CD4-positive, CD25-positive, alpha-beta regulatory T cell (primary cell): ENCODE measurements around the gene KDM4B. TPM values are rescaled to one million over a fixed set of nuclear protein-coding genes. Genes with fewer than 3 reads are reported as not detected.
A peak's percentile ranks its signal among the peaks of the same experiment; 100 is the strongest.
"Not testable (repeated sequence)": the region's sequence is repeated elsewhere in the genome, so short reads cannot be mapped to it uniquely, and the experiment has no call there.

ENCODE experiments used
- ATAC-seq, 2 donors: fragments of 150-1000 bp; cut with Tn5 transposase; one replicate each; pipeline ENCODE4 v1.10.0; 2021; ENCODE audit warnings: low read depth in 2 of 2, moderate number of reproducible peaks in 2 of 2, moderate library complexity in 1 of 2
- DNase-seq, 3 donors: peaks; one replicate each; pipeline versions ENCODE4 v3.0.0 to v3.0.0-alpha.2; 2012 to 2022; ENCODE audit warnings: mixed read lengths in 1 of 3
- H3K27ac ChIP-seq: one replicate; pipeline ENCODE4 v1.7.0; 2013; ENCODE audit warnings: mild to moderate bottlenecking, low read length; ENCODE audit not compliant: insufficient read depth, poor library complexity, severe bottlenecking
- H3K27me3 ChIP-seq: one replicate; pipeline ENCODE4 v1.7.0; 2013; ENCODE audit warnings: low read length; ENCODE audit not compliant: control insufficient read depth, insufficient read depth
- H3K36me3 ChIP-seq: one replicate; pipeline ENCODE4 v1.7.0; 2013; ENCODE audit warnings: mild to moderate bottlenecking, low read length, moderate library complexity; ENCODE audit not compliant: control insufficient read depth, insufficient read depth
- H3K4me1 ChIP-seq: 2 replicates; pipeline ENCODE4 v1.7.0; 2013; ENCODE audit warnings: mild to moderate bottlenecking, low read length; ENCODE audit not compliant: insufficient read depth, control insufficient read depth, poor library complexity, severe bottlenecking
- H3K4me3 ChIP-seq: one replicate; pipeline ENCODE4 v1.7.0; 2013; ENCODE audit warnings: low read depth, mild to moderate bottlenecking, low read length, moderate library complexity
- H3K9me3 ChIP-seq, 2 experiments: 1 replicate in 1 of 2; 2 replicates in 1 of 2; pipeline ENCODE4 v1.7.0; 2013; ENCODE audit warnings: low read length in 2 of 2, mild to moderate bottlenecking in 1 of 2, moderate library complexity in 1 of 2; ENCODE audit not compliant: control insufficient read depth in 2 of 2
- H3K27ac Mint-ChIP-seq, 3 donors: one replicate each; pipeline ENCODE4 v1.8.0; 2020 to 2022; ENCODE audit warnings: mild to moderate bottlenecking in 3 of 3, mixed read lengths in 3 of 3, moderate library complexity in 2 of 3
- H3K27me3 Mint-ChIP-seq: one replicate; pipeline ENCODE4 v1.8.0; 2022; ENCODE audit warnings: mild to moderate bottlenecking, mixed read lengths
- H3K36me3 Mint-ChIP-seq: one replicate; pipeline ENCODE4 v1.8.0; 2020; ENCODE audit warnings: mixed read lengths
- H3K4me1 Mint-ChIP-seq, 4 donors: one replicate each; pipeline ENCODE4 v1.8.0; 2020 to 2022; ENCODE audit warnings: mixed read lengths in 4 of 4, mild to moderate bottlenecking in 1 of 4
- H3K4me3 Mint-ChIP-seq, 4 donors: one replicate each; pipeline ENCODE4 v1.8.0; 2020 to 2022; ENCODE audit warnings: mild to moderate bottlenecking in 4 of 4, mixed read lengths in 4 of 4, moderate library complexity in 3 of 4
- H3K9me3 Mint-ChIP-seq, 7 donors: one replicate each; pipeline ENCODE4 v1.8.0; 2020 to 2022; ENCODE audit warnings: mixed read lengths in 7 of 7, mild to moderate bottlenecking in 3 of 7, moderate library complexity in 2 of 7
- polyA plus RNA-seq, 4 donors: library from polyadenylated mRNA; unstranded; fragments of 300-500 nt; fragmentation: Illumina TruSeq; gene quantifications; one replicate each; pipeline ENCODE4 v1.2.3, GENCODE V29; 2021
- total RNA-seq: library from RNA; stranded (reverse); gene quantifications from one replicate; pipeline ENCODE4 v1.2.3, GENCODE V29; 2022

KDM4B gene
- total and polyA plus RNA-seq, 5 donors from 2014 or later: 6.3 to 70.0 (median 8.6) TPM

GRCh38 chr19:5024282-5024681 is 55.4 kb downstream of the KDM4B start:
- H3K27ac ChIP-seq: no peak overlapping the region

DNA sequence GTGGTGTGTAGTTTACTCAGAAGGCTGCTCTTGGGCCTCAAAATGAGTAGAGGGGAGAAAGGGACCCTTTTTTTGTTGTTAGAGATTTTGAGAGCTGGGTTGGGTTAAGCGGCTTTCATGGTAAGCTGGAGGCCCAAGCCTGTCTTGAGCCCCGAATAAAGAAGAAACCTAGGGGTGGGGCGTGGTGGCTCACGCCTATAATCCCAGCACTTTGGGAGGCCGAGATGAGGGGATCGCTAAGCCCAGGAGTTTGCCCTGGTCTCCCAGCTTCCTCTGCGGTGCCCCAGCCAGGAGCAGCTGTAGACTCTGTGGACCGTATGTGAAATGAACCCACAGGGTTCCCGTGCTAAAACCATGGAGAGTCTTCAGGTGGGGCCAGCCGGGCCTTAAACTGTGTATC is 56.1 kb downstream of the KDM4B start:
- Mint-ChIP-seq H3K27me3 (no peaks in the 10 kb centered on the region), H3K9me3 (no peaks in the 10 kb centered on the region), H3K27ac (no peak overlapping the region), H3K4me3 (no peak overlapping the region), H3K36me3 (peaks cover 3% of the 10 kb centered on the region), H3K4me1 (peaks cover 0 to 12% (median 8%) of the 10 kb centered on the region in 4 donors)
- DNase-seq (no peak), ATAC-seq (no peak)
- no peak overlapping the region for H3K27ac ChIP-seq
- H3K4me1 ChIP-seq: no peaks in the 10 kb centered on the region
- no peaks in the 10 kb centered on the region for H3K9me3 ChIP-seq
- no peaks in the 10 kb centered on the region for H3K27me3 ChIP-seq
- no peak overlapping the region for H3K4me3 ChIP-seq
- no peaks in the 10 kb centered on the region for H3K36me3 ChIP-seq

More at GRCh38 chr19:5024282-5024681, 55.4 kb downstream of the KDM4B start:
- ATAC-seq: no peak
- H3K4me1 ChIP-seq: no peaks in the 10 kb centered on the region
- H3K4me3 ChIP-seq: no peak overlapping the region
- no peaks in the 10 kb centered on the region for H3K36me3 ChIP-seq
- Mint-ChIP-seq H3K4me3 (no peak overlapping the region), H3K27me3 (no peaks in the 10 kb centered on the region), H3K4me1 (peaks cover 0 to 10% (median 6%) of the 10 kb centered on the region in 4 donors), H3K27ac (no peak overlapping the region), H3K36me3 (peaks cover 3% of the 10 kb centered on the region), H3K9me3 (no peaks in the 10 kb centered on the region)
- no peaks in the 10 kb centered on the region for H3K27me3 ChIP-seq
- no peaks in the 10 kb centered on the region for H3K9me3 ChIP-seq
- no peak for DNase-seq

- H3K4me3 ChIP-seq: no peak overlapping the region
- H3K4me3 Mint-ChIP-seq: no peak overlapping the region
- no peaks in the 10 kb centered on the region for H3K27me3 Mint-ChIP-seq
- no peaks in the 10 kb centered on the region for H3K9me3 ChIP-seq
- no peaks in the 10 kb centered on the region for H3K4me1 ChIP-seq
- ATAC-seq (no peak), DNase-seq (no peak)
- no peak overlapping the region for H3K27ac Mint-ChIP-seq
- H3K4me1 Mint-ChIP-seq: peaks cover 0 to 13% (median 8%) of the 10 kb centered on the region in 4 donors
- no peak overlapping the region for H3K27ac ChIP-seq
- no peaks in the 10 kb centered on the region for H3K9me3 Mint-ChIP-seq
- no peaks in the 10 kb centered on the region for H3K36me3 Mint-ChIP-seq
- H3K27me3 ChIP-seq: no peaks in the 10 kb centered on the region
- no peaks in the 10 kb centered on the region for H3K36me3 ChIP-seq
Measured at GRCh38 chr19:5026706-5027273, 57.9 kb downstream of the KDM4B start.

DNA sequence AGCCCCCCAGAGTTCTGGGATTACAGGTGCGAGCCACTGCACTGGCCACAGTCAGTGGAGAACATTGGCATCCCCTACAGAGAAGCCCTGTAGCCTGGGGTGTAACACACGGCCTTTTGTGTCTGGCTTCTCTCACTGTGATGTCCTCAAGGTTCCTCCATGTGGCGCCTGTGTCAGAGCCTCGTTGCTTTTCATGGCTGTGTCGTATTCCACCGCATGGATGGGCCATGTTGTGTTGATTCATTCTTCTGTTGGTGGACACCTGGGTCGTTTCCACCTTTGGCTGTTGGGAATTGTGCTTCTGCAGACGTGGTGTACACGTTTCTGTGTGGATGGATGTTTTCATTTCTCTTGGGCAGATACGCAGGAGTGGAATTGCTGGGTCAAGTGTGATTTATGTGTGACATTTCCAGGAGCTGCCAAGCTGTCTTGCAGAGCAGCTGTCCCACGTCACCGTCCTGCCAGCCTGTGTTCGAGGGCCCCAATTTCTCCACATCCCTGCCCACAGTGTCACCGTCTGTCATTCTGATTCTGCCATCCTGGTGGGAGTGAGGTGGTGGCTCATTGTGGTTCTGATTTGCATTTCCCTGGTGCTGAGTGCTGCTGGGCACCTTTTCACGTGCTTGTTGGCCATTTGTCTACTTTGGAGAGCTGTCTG is 59.4 kb downstream of the KDM4B start:
- Histone ChIP-seq H3K4me3 (no peak overlapping the region), H3K36me3 (no peaks in the 10 kb centered on the region), H3K4me1 (no peaks in the 10 kb centered on the region), H3K9me3 (no peaks in the 10 kb centered on the region), H3K27me3 (no peaks in the 10 kb centered on the region), H3K27ac (no peak overlapping the region)
- Mint-ChIP-seq H3K36me3 (no peaks in the 10 kb centered on the region), H3K9me3 (no peaks in the 10 kb centered on the region), H3K4me1 (peaks cover 0 to 13% (median 6%) of the 10 kb centered on the region in 4 donors), H3K27ac (peak overlapping the region in 1 of 3 donors; percentile 46), H3K4me3 (no peak overlapping the region), H3K27me3 (no peaks in the 10 kb centered on the region)
- no peak for ATAC-seq
- DNase-seq: no peak

DNA sequence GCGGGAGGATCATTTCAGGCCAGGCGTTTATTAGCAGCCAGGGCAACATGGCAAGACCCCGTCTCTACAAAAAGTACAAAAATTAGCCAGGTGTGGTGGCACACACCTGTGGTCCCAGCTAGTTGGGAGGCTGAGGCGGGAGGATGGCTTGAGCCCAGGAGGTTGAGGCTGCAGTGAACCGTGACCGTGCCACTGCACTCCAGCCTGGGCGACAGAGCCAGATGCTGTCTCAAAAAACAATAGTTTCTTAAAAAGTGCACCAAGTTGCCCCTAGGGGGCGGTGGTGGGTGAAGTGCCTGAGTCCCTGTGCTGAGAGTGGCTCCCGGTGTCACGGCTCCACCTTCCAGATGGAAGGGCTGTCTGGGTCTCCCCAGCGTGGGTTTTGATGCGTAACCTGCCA is 60.7 kb downstream of the KDM4B start:
- not testable (repeated sequence) for H3K9me3 Mint-ChIP-seq, H3K9me3 ChIP-seq, H3K36me3 ChIP-seq, H3K27me3 Mint-ChIP-seq, H3K4me1 ChIP-seq, H3K27me3 ChIP-seq, H3K4me3 Mint-ChIP-seq, H3K4me3 ChIP-seq, H3K27ac ChIP-seq, ATAC-seq, H3K36me3 Mint-ChIP-seq
- H3K4me1 Mint-ChIP-seq: peaks cover 0 to 15% (median 6%) of the 10 kb centered on the region in 4 donors
- H3K27ac Mint-ChIP-seq: peak overlapping the region in 1 of 3 donors; percentile 20
- peak; percentile 32 to 60 (median 57) for DNase-seq

GRCh38 chr19:5030136-5030820 is 61.4 kb downstream of the KDM4B start:
- Histone ChIP-seq H3K4me3 (no peak overlapping the region), H3K4me1 (no peaks in the 10 kb centered on the region), H3K27me3 (no peaks in the 10 kb centered on the region), H3K9me3 (no peaks in the 10 kb centered on the region), H3K27ac (no peak overlapping the region), H3K36me3 (peaks cover 2% of the 10 kb centered on the region)
- H3K27me3 Mint-ChIP-seq: no peaks in the 10 kb centered on the region
- peaks cover 0 to 15% (median 6%) of the 10 kb centered on the region in 4 donors for H3K4me1 Mint-ChIP-seq
- no peak for DNase-seq
- H3K4me3 Mint-ChIP-seq: no peak overlapping the region
- ATAC-seq: no peak
- H3K36me3 Mint-ChIP-seq: no peaks in the 10 kb centered on the region
- H3K9me3 Mint-ChIP-seq: no peaks in the 10 kb centered on the region
- H3K27ac Mint-ChIP-seq: no peak overlapping the region

GRCh38 chr19:5030822-5031221 is 61.9 kb downstream of the KDM4B start:
- H3K27me3 Mint-ChIP-seq: no peaks in the 10 kb centered on the region
- no peak overlapping the region for H3K27ac Mint-ChIP-seq
- H3K4me3 ChIP-seq: no peak overlapping the region
- DNase-seq (no peak), ATAC-seq (no peak)
- H3K9me3 Mint-ChIP-seq: no peaks in the 10 kb centered on the region
- no peaks in the 10 kb centered on the region for H3K9me3 ChIP-seq
- peaks cover 2% of the 10 kb centered on the region for H3K36me3 ChIP-seq
- H3K4me1 Mint-ChIP-seq: peaks cover 0 to 13% (median 6%) of the 10 kb centered on the region in 4 donors
- no peak overlapping the region for H3K4me3 Mint-ChIP-seq
- H3K27me3 ChIP-seq: no peaks in the 10 kb centered on the region
- no peak overlapping the region for H3K27ac ChIP-seq
- H3K36me3 Mint-ChIP-seq: no peaks in the 10 kb centered on the region
- H3K4me1 ChIP-seq: no peaks in the 10 kb centered on the region
